Liver (tissue), 9 donors: ENCODE measurements around the gene ZMAT5. TPM values are rescaled to one million over a fixed set of nuclear protein-coding genes. Genes with fewer than 3 reads are reported as not detected.

Source experiments
- DNase-seq: peaks from one replicate; pipeline ENCODE4 v3.0.0-alpha.2; 2017; ENCODE audit warnings: low spot score
- H3K27ac ChIP-seq, 2 donors: one replicate each; pipeline ENCODE4 v1.7.0; 2013; ENCODE audit warnings: inconsistent platforms in 2 of 2, low read length in 2 of 2, control low read depth in 1 of 2, low read depth in 1 of 2, mild to moderate bottlenecking in 1 of 2
- H3K27me3 ChIP-seq, 4 donors: one replicate each; pipeline versions ENCODE4 v1.6.1 to v1.7.0; 2013; ENCODE audit warnings: low read length in 3 of 4, inconsistent platforms in 1 of 4, mild to moderate bottlenecking in 1 of 4, moderate library complexity in 1 of 4; ENCODE audit not compliant: control insufficient read depth in 4 of 4, insufficient read depth in 4 of 4
- H3K36me3 ChIP-seq, 4 donors: one replicate each; pipeline versions ENCODE4 v1.6.1 to v1.7.0; 2013; ENCODE audit warnings: low read length in 3 of 4, mild to moderate bottlenecking in 3 of 4, low read depth in 1 of 4, moderate library complexity in 1 of 4; ENCODE audit not compliant: control insufficient read depth in 4 of 4, insufficient read depth in 3 of 4
- H3K4me1 ChIP-seq, 4 donors: one replicate each; pipeline versions ENCODE4 v1.6.1 to v1.7.0; 2013; ENCODE audit warnings: low read length in 3 of 4, mild to moderate bottlenecking in 3 of 4, moderate library complexity in 1 of 4; ENCODE audit not compliant: control insufficient read depth in 4 of 4, insufficient read depth in 4 of 4
- H3K4me3 ChIP-seq, 3 donors: one replicate each; pipeline versions ENCODE4 v1.6.1 to v1.7.0; 2013; ENCODE audit warnings: low read length in 3 of 3, control low read depth in 1 of 3, low read depth in 1 of 3, mild to moderate bottlenecking in 1 of 3
- H3K9ac ChIP-seq, 2 donors: one replicate each; pipeline ENCODE4 v1.7.0; 2013; ENCODE audit warnings: low read length in 2 of 2, mild to moderate bottlenecking in 2 of 2, moderate library complexity in 2 of 2, control low read depth in 1 of 2, low read depth in 1 of 2
- H3K9me3 ChIP-seq, 4 donors: one replicate each; pipeline versions ENCODE4 v1.6.1 to v1.7.0; 2013; ENCODE audit warnings: low read length in 3 of 4; ENCODE audit not compliant: control insufficient read depth in 4 of 4
- CTCF ChIP-seq: fragments of 150-350 bp; IDR thresholded peaks from 2 replicates; pipeline ENCODE4 v1.5.1; 2017; ENCODE audit warnings: improper control_type of control experiment, low read depth, low read length; ENCODE audit not compliant: missing input control
- EGR1 ChIP-seq, 2 donors: IDR thresholded peaks; 2 replicates each; pipeline ENCODE4 v1.6.1; 2016 to 2018; ENCODE audit warnings: antibody characterized with exemption in 2 of 2, low read depth in 2 of 2
- FOXA1 ChIP-seq: IDR thresholded peaks from 2 replicates; pipeline ENCODE4 v1.6.1; 2016; ENCODE audit warnings: antibody characterized with exemption
- FOXA2 ChIP-seq: IDR thresholded peaks from 2 replicates; pipeline ENCODE4 v1.6.1; 2016; ENCODE audit warnings: antibody characterized with exemption
- GABPA ChIP-seq, 2 donors: IDR thresholded peaks in 1 of 2; conservative IDR thresholded peaks in 1 of 2; 2 replicates each; pipeline ENCODE4 v1.6.1; 2016; ENCODE audit warnings: antibody characterized with exemption in 2 of 2, mild to moderate bottlenecking in 1 of 2, moderate library complexity in 1 of 2
- HNF4A ChIP-seq, 2 donors: conservative IDR thresholded peaks; 2 replicates each; pipeline ENCODE4 v1.6.1; 2016; ENCODE audit warnings: antibody characterized with exemption in 2 of 2, mild to moderate bottlenecking in 2 of 2
- HNF4G ChIP-seq: IDR thresholded peaks from 2 replicates; pipeline ENCODE4 v1.6.1; 2016; ENCODE audit warnings: antibody characterized with exemption
- JUND ChIP-seq, 2 donors: IDR thresholded peaks; 2 replicates each; pipeline ENCODE4 v1.6.1; 2016; ENCODE audit warnings: antibody characterized with exemption in 2 of 2
- MAX ChIP-seq: IDR thresholded peaks from 2 replicates; pipeline ENCODE4 v1.6.1; 2016; ENCODE audit warnings: antibody characterized with exemption
- NR2F2 ChIP-seq: IDR thresholded peaks from 2 replicates; pipeline ENCODE4 v1.6.1; 2016; ENCODE audit warnings: antibody characterized with exemption
- RAD21 ChIP-seq, 2 donors: IDR thresholded peaks; 2 replicates each; pipeline ENCODE4 v1.6.1; 2016; ENCODE audit warnings: antibody characterized with exemption in 2 of 2, mild to moderate bottlenecking in 2 of 2
- REST ChIP-seq: IDR thresholded peaks from 2 replicates; pipeline ENCODE4 v1.6.1; 2016; ENCODE audit warnings: antibody characterized with exemption, mild to moderate bottlenecking
- RXRA ChIP-seq, 2 donors: IDR thresholded peaks; 2 replicates each; pipeline ENCODE4 v1.6.1; 2017 to 2018; ENCODE audit warnings: antibody characterized with exemption in 2 of 2, mild to moderate bottlenecking in 1 of 2
- SP1 ChIP-seq: IDR thresholded peaks from 2 replicates; pipeline ENCODE4 v1.6.1; 2018; ENCODE audit warnings: antibody characterized with exemption, mild to moderate bottlenecking
- TAF1 ChIP-seq: conservative IDR thresholded peaks from 2 replicates; pipeline ENCODE4 v1.6.1; 2016; ENCODE audit warnings: antibody characterized with exemption, mild to moderate bottlenecking
- YY1 ChIP-seq: IDR thresholded peaks from 2 replicates; pipeline ENCODE4 v1.6.1; 2016; ENCODE audit warnings: antibody characterized with exemption, mild to moderate bottlenecking
- ZBTB33 ChIP-seq: IDR thresholded peaks from 2 replicates; pipeline ENCODE4 v1.6.1; 2016; ENCODE audit warnings: antibody characterized with exemption
- WGBS: extraction: QIAGEN DNeasy Blood & Tissue Kit; methylation state at CpG from one replicate; pipeline ENCODE4 v1.1.7; 2013; 5-methylcytosine and 5-hydroxymethylcytosine counted together
- polyA plus RNA-seq, 2 donors: library from polyadenylated mRNA; stranded (reverse) in 1 of 2; unstranded in 1 of 2; fragments of 200-250 nt in 1 of 2; fragments of >200 nt in 1 of 2; fragmentation: Nextera tagmentation in 1 of 2; extraction: Ambion mirVana in 1 of 2; gene quantifications; one replicate each; pipeline versions ENCODE4 v1.2.1 to v1.2.3, GENCODE V29; 2013 to 2015
- total RNA-seq, 2 donors: library from RNA; depleted of rRNA; stranded (reverse); fragments of >200 nt; gene quantifications; one replicate each; pipeline ENCODE4 v1.2.3, GENCODE V29; 2014
- TF ChIP-seq, protein P1 (sequence below): IDR thresholded peaks from 2 replicates; pipeline ENCODE4 v1.6.1; 2016; ENCODE audit warnings: antibody characterized with exemption
- donor health status: healthy.
- donor health status: healthy.
- donor health status: healthy.
- donor health status: healthy.
- donor health status: healthy.

Gene ZMAT5
- total and polyA plus RNA-seq, 4 donors, result 9.2 to 18.8 (median 13.5) TPM

DNA sequence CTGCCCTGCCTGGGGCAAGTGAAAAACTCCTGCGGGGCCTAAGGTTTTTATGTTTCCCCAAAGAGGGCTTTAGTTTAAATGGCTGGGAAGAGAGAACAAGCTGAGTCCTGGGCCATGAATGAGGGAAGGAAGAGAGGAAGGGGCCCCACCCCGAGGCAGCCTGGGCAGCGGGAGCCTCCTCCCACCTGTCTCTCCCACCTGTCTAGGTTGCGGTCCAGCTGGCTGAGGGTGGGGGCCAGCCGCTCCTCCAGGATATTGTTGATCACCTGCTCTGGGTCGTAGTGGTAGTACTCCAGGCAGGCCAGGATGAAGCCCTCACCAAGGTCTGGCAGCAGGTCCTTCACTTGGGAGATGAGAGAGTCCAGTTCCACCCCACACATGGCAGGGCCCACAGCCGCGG, 35.0 kb upstream of the ZMAT5 start (continued):
- no peak for TF ChIP-seq GABPA (IDR thresholded peaks at IDR 0.05 in 1 of 2, conservative IDR thresholded peaks at IDR 0.05 in 1 of 2)

GRCh38 chr22:29801153-29801552, 34.3 kb upstream of the ZMAT5 start:
- Histone ChIP-seq H3K36me3 (peaks cover 16 to 50% (median 38%) of the 10 kb centered on the region in 4 donors), H3K27me3 (no peaks in the 10 kb centered on the region), H3K9ac (no peak overlapping the region), H3K4me3 (no peak overlapping the region), H3K9me3 (no peaks in the 10 kb centered on the region), H3K4me1 (peaks cover 9 to 37% (median 22%) of the 10 kb centered on the region in 4 donors), H3K27ac (peak overlapping the region in 1 of 2 donors; percentile 8)
- WGBS, result 92% methylated on average over 5 of the region's 5 CpGs
- DNase-seq, result no peak
- TF ChIP-seq YY1 (no peak), HNF4A (conservative IDR thresholded peaks at IDR 0.05) (no peak), RAD21 (IDR thresholded peaks at IDR 0.05) (no peak), FOXA1 (no peak), HNF4G (no peak), EGR1 (IDR thresholded peaks at IDR 0.05; ENCODE audit: low read depth in 2 of 2) (no peak), SP1 (no peak), TAF1 (no peak), ZBTB33 (no peak), MAX (no peak), JUND (IDR thresholded peaks at IDR 0.05) (no peak), FOXA2 (no peak), RXRA (IDR thresholded peaks at IDR 0.05) (no peak), GABPA (IDR thresholded peaks at IDR 0.05 in 1 of 2, conservative IDR thresholded peaks at IDR 0.05 in 1 of 2) (no peak), CTCF (no peak), REST (no peak), NR2F2 (no peak)
- TF ChIP-seq, protein P1, sequence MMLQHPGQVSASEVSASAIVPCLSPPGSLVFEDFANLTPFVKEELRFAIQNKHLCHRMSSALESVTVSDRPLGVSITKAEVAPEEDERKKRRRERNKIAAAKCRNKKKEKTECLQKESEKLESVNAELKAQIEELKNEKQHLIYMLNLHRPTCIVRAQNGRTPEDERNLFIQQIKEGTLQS, result no peak
